ENCODE measurements around the gene INSIG1.

The INSIG1 gene

DNA sequence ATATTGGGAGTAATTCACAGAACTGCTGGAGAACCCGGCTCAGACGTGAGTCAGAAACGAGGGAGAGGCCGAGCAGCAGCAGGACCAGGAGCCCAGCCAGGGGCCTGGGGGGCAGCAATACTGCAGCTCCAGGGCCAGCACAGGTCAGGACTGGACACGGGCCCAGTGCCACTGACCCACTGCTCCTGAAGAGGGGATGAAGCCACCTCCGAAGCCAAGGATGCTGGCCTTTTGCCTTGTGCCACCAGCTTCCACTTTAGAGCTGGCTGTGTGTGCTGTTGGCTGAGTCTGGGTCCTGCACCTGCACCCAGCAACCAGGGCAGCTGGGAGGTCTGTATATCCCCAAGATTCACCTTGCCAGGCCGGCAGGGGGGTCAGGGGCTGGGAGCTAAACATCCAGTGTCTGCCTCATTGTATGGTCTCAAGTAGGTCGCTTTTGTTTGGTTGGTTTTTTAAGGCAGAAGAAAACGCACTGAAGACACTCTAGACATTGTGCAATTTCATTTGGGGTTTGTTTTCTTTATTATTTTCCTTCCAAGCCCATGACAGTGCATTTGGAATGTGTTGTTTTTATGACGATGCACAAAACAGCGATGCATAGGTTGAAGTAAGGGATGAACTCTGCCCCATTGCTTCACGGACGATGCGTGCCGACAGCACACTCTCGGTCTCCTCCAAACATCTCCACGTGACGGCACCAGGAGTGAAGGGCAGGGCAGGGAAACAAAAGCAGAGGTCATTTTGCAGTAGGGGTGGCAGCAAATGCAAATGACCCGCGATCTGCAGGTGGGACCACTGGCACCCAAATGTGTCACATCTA is 27.7 kb upstream of the INSIG1 start:
- DNase-seq (ENCODE audit: extremely low read depth, low read depth), result no peak
- no peak overlapping the region for H3K4me3 ChIP-seq (replicated peaks; ENCODE audit: low read depth, low read length)
- TF ChIP-seq, protein P1, sequence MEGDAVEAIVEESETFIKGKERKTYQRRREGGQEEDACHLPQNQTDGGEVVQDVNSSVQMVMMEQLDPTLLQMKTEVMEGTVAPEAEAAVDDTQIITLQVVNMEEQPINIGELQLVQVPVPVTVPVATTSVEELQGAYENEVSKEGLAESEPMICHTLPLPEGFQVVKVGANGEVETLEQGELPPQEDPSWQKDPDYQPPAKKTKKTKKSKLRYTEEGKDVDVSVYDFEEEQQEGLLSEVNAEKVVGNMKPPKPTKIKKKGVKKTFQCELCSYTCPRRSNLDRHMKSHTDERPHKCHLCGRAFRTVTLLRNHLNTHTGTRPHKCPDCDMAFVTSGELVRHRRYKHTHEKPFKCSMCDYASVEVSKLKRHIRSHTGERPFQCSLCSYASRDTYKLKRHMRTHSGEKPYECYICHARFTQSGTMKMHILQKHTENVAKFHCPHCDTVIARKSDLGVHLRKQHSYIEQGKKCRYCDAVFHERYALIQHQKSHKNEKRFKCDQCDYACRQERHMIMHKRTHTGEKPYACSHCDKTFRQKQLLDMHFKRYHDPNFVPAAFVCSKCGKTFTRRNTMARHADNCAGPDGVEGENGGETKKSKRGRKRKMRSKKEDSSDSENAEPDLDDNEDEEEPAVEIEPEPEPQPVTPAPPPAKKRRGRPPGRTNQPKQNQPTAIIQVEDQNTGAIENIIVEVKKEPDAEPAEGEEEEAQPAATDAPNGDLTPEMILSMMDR (IDR thresholded peaks at IDR 0.05; ENCODE audit: low read depth, low read length, missing control alignments), result no peak

DNA sequence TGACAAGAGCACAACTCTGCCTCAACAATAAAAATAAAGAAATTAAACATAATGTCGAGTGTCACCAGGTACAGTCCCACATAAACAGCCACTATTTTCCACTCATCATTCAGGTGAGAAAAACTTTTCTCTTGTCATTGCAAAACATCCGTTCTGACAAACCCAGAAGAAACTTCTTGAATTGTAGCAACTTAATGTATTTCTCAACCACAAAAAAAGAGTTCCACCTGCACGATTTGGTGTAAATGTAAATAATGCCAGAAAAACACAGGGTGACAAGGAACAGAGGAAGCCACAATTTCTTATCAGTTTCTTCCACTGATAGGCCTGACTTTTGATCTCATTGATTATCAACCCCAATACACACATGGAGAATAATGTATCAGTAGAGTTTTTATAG is 26.8 kb upstream of the INSIG1 start:
- TF ChIP-seq, protein P1 (IDR thresholded peaks at IDR 0.05; ENCODE audit: low read depth, low read length, missing control alignments), result no peak
- no peak overlapping the region for H3K4me3 ChIP-seq (replicated peaks; ENCODE audit: low read depth, low read length)
- no peak for DNase-seq (ENCODE audit: extremely low read depth, low read depth)

DNA sequence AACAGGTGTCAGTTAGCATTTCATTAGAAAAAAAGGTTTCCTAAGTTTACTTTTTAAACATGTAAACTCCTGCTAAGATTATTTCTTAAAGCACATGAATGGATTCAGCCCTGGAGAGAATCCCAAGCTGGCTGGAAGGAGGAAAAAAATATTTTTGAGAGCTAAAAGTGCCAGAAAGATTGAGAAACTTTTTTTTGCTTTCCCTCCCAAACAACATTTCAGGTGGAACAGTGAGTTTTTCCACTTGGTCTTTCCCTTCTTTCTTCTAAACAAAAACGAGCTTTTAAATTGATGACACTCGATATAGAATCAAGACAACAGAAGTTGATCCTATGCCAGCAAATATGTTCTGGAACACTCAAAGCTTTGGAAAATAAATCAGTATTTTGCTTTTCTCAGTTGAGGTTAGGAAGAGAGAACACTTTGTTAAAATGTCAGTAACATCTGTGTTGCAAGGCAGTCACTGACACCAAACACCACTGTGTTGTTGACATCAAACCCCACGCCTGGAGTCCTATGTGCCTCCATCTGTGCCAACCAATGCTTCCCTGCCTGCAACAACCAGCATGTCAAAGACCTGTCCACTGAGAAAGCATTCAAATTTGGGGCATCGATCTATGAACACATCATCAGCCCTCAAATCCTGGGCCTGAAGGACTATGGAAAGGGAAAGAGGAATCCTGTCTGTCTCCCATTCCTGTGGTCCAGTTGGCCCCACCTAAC is 22.9 kb upstream of the INSIG1 start:
- DNase-seq (ENCODE audit: extremely low read depth, low read depth), result no peak
- TF ChIP-seq, protein P1 (IDR thresholded peaks at IDR 0.05; ENCODE audit: low read depth, low read length, missing control alignments), result no peak
- no peak overlapping the region for H3K4me3 ChIP-seq (replicated peaks; ENCODE audit: low read depth, low read length)

DNA sequence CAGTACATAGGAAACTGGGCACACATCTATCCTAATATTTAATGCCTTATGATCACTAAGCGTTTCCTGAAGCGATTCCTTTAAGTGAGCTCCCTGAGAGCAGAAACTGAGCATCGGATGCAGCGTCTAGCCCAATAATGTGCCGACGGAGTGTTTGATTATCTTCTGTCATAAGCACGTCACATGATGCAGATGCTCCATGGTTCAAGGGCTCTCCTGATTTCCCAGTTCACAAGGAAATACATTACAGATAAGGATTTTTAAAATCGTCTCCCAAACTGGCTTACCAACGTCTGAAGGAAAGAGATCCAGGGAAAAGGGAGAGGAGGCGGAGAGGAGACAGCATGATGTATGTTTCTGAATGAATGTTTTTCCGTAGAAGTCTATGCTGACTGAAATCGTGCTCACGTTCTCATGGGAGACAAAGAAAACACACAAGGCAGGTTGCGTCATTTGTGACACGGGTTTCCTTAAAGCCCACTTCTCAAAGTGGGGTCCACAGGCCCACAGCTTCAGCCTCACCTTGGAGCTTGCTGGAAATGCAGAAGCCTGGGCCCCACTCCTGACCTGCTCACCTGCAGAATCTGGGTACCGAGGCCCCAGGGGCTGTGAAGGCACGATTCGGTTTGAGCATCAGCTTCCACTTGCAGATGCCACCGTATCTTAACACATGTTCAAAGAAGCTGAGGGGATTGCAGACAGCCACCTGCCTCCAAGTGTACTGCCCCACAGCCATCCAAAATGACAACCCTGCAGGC is 21.5 kb upstream of the INSIG1 start:
- TF ChIP-seq, protein P1 (IDR thresholded peaks at IDR 0.05; ENCODE audit: low read depth, low read length, missing control alignments), result no peak
- no peak for DNase-seq (ENCODE audit: extremely low read depth, low read depth)
- H3K4me3 ChIP-seq (replicated peaks; ENCODE audit: low read depth, low read length), result no peak overlapping the region

DNA sequence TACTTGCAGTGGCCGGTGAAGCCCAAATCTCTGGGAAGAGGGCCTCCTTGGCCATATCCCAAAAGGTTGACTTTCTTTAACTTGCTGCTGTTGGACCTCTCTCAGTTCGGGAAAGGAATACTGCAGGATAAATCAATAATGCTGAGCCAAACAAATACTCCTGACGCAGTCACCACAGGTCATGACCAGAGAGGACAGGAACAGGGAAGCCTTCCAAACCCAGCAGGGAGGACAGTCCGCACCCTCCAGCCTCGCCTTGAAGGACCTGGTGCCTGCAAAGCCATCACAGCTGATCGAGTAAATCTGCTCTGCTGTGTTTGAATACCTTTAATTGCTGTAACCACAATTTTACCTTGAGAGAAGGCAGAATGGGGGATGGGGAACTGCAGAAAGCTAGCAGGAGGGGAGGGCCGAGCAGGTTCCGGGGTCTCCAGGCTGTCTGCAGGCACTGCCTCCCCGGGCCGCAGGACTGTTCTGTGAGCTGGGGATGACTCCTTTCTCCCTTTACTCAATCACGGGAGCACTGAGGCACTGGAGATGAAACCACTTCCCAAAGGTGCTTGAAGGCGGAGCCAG is 20.8 kb upstream of the INSIG1 start:
- H3K4me3 ChIP-seq (replicated peaks; ENCODE audit: low read depth, low read length), result no peak overlapping the region
- no peak for DNase-seq (ENCODE audit: extremely low read depth, low read depth)
- TF ChIP-seq, protein P1 (IDR thresholded peaks at IDR 0.05; ENCODE audit: low read depth, low read length, missing control alignments), result no peak

DNA sequence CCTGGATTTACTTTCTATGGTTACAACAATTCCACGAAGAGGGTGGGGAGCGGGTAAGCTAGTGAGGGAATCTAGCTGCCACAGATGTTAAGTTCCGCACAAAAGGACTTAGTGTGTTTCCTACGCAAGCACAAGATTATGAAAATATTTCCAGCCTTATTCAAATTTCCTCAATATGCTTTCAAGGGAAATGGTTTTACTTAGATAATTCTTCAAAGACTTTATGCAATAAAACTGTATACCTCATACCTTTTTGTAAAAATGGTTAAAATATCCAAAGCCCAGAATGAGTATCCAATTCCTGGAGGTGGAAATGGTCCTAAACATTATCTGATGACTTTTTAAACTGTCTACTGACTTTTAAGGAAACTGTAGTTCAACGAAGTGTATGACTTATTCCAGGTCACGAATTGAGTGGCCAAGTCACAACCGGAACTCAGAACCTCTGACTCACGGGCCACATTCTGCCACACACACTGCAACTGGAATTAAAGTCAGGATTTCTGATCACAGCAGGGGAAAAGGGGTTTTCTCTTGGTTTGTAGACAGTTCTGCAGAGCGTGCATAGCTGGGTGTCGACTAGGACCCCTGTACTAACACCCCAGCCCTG is 20.2 kb upstream of the INSIG1 start:
- TF ChIP-seq, protein P1 (IDR thresholded peaks at IDR 0.05; ENCODE audit: low read depth, low read length, missing control alignments), result no peak
- DNase-seq (ENCODE audit: extremely low read depth, low read depth), result no peak
- H3K4me3 ChIP-seq (replicated peaks; ENCODE audit: low read depth, low read length), result no peak overlapping the region
